Stimulated activated CD8-positive, alpha-beta memory T cell treated with anti-CD3 and anti-CD28 coated beads, Interleukin-4, amount 100 ng/mL, for 1 hour (primary cell): Measurements from ENCODE around the gene BEND5.

Experiments
- DNase-seq, 2 donors: peaks; one replicate each; pipeline ENCODE4 v3.0.0-alpha.2; 2020; ENCODE audit warnings: low read depth in 2 of 2, low spot score in 1 of 2

The BEND5 gene

DNA sequence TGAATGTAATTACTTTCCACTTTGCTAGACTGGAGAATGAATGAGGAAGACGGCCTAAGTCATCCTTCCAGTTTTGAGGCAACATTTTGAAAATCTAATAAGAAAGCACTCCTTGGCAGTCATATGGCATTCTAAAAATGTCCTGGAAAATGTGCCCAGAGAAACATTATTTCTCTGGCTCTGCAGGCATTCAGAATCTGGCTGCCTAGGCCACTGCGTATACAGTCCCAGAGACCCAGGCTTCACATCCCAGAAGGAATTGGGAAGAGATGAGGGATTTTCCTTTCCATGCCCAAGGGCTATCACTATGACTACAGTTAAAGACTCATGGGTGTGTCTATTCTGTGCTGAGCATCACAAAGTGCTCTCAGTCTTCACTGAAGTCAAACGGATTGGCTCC is 92.9 kb downstream of the BEND5 start:
- no peak for DNase-seq

DNA sequence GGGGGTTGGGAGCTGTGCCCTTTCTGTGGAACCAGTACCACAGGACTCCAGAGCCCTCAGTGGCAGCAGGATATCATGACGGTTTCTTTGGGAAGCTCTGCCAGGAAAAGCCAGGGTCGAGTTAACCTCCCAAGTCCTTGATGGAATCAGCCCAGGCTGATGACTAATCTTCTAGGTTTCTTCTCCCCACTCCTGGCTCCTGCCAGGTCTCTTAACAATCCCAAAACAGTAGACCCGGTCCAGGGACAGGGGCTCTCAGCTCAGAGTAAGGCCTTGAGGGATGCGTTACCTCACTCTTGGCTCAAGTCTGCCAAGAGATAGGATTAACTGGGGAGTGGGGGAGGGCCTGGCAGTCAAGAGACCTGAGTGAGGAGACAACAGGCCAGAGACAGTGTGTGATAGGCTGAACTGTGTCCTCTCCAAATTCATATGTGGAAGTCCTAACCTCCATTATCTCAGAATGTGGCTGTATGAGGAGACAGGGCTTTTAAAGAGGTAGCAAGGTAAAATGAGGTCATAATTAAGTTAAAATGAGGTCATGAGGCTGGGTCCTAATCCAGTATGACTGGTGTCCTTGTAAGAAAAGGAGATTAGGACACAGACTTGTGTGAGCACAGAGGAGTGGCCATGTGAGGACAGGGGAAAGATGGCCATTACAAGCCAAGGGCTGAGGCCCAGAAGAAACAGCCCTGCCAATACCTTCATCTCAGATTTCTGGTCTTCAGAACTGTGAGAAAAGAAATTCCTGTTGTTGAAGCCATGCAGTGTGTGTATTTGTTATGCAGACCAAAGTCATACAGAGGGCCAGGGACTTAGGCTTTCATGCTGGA is 95.0 kb downstream of the BEND5 start:
- DNase-seq: no peak

DNA sequence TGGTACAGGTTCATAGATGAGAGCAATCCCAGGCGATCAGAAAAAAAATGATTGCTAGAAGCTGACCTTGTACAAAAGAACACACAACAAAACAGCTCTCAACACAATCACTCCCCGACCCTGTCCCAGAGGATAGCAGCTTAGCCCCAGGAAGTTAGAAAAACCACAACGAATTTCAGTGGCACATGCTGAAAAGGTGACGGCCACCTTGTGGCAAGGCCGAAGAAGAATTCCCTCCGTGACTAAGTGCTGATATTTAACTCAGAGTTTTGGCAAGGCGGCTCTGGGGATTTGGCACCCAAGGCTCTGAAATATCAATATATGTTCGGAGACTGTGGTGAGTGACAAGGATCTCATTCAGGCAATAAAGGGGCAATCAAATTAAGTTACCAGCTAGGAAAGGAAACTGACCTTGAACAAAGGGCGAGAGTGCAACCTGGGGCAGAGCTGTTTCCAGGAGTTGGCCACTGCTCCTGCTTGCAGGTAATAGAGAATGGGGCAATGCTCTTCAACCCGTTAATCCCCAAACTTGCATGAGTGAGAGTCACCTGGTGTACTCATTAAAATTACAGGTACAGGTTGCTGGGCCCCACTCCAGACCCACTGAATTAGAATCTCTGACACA is 96.2 kb downstream of the BEND5 start:
- no peak for DNase-seq

- no peak for DNase-seq
Measured at GRCh38 chr1:48679859-48680258, 96.8 kb downstream of the BEND5 start.

DNA sequence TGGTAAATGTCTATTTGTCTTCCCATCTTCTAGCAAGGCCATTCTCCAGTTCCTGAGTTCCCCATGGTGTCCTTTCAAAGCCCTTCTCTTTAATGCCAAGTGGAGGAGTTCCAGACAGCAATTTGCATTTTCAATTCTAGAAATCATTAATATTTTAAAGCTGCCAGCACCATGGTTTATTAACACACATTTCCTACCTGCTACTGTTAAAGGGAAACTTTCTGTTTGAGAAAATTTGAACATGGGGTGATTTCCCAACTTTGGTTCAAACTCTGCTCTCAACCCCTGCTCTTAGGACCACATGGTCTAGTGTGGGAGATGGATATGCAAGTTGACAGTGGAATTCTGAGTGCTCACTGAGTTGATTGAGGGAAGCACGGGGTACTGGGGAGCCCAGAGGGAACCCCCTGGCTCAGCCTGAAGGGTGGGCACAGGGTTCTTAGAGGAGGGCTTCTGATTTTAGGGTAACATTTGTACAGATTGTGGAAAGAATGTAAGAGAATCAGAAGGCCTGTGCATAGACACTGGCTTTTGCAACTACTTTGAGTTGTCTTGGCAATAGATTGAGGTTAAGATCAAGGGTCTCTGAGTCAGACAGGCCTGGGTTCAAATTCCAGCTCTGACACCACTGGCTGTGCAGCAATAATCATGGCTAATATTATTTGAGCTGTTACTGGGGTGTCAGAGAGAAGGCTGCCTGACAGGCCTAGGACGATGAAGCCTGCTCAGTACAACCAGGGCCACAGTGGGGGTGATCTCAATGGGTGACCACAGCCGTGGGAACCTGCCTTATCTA is 97.8 kb downstream of the BEND5 start:
- DNase-seq: no peak
